GM19468 (cell line): Measurements from ENCODE around the gene S1PR5.
"Not testable (repeated sequence)": the region's sequence is repeated elsewhere in the genome, so short reads cannot be mapped to it uniquely, and the experiment has no call there.

ENCODE experiments used
- ATAC-seq: cut with Tn5 transposase; IDR thresholded peaks from one replicate; pipeline ENCODE4 v1.9.1; 2021; ENCODE audit warnings: mild to moderate bottlenecking, moderate library complexity, moderate number of reproducible peaks; ENCODE audit not compliant: unreplicated experiment; ENCODE audit errors: extremely low read depth

Gene S1PR5

GRCh38 chr19:10546817-10547216 lies 29.6 kb upstream of the S1PR5 start:
- ATAC-seq, result no peak

- ATAC-seq, result no peak
Observed at GRCh38 chr19:10544753-10545251, 27.6 kb upstream of the S1PR5 start.

DNA sequence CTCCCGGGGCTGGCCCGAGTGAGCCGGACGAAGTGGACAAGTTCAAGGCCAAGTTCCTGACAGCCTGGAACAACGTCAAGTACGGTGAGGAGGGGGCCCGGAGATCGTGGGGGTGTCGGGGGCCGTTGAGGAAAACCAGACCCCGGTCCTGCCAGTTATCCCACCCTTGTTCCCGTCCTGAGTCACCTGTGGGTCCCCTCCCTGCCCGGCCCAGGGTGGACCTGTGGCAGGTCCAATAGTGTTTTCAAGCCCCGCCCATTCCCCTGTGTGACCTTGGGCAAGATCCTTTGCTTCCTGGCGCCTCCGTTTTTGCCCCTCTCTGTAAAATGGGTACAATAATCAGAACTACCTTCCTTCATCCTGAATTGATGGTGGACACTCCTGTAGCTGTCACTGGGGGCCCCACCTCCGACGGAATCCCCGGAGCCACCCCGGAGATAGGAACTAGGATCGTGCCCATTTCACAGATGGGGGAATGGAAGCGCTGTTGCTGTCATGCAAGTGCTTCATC lies 27.1 kb upstream of the S1PR5 start:
- ATAC-seq, result no peak

GRCh38 chr19:10543420-10544241 lies 26.4 kb upstream of the S1PR5 start, which contains the start of gene ATG4D:
TSS of gene ATG4D (plus strand) at chr19:10543904. CDS start at chr19:10544091, 187 bp downstream.
- no peak for ATAC-seq

DNA sequence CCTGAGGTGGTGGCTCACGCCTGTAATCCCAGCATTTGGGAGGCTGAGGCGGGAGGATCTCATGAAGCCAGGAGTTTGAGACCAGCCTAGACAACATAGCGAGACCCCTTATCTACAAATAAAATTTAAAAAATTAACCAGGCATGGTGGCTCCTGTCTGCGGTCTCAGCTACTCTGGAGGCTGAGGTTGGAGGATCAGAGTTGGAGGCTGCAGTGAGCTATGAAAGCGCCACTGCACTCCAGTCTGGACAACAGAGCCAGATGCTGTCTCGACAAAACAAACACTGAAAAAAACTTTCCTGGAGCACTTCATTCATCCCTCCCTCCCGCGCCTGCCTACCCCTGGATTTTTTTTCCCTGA lies 25.8 kb upstream of the S1PR5 start:
- ATAC-seq, result no peak

DNA sequence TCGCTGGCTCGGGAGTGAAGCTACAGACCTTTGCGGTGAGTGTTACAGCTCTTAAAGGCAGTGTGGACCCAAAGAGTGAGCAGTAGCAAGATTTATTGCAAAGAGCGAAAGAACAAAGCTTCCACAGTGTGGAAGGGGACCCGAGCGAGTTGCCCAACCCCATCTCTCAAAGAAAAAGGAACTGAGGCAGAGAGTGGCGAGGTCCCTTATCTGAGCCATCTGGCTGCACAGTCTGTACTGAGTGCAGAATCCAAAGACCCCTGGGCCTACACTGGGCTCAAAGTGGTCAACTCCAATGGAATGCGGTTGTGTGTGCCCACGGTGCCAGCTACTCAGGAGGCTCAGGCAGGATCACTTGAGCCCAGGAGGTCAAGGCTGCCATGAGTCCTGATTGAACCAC lies 21.8 kb upstream of the S1PR5 start:
- ATAC-seq, result not testable (repeated sequence)

DNA sequence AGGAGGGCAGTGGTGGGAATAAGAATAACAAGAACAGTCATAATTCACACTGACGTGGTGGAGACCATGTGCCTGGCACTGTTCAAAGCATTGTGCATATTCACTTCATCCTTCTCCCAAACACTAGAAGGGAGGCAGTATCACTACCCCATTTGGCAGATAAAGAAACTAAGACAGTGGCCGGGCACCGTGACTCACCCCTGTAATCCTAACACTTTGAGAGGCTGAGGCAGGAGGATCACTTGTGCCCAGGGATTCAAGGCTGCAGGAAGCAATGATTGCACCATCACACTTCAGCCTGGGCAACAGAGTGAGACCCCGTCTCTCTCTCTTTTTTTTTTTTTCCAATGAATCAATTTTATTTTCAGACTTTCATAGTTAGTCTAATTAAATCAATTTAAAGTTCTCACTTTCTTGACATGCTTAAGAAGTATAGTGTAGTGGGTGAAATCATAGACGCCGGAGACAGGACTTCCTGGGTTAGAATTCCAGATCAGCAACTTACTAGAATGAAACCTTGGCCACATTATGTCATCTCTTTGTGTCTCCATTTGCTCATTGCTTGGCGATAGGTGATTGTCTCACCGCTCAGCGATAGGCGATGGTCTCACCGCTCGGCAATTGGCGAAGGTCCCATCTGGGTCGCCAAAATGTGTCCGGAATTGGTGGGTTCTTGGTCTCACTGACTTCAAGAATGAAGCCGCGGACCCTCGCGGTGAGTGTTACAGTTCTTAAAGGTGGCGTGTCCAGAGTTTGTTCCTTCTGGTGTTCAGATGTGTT lies 21.1 kb upstream of the S1PR5 start:
- no peak for ATAC-seq

DNA sequence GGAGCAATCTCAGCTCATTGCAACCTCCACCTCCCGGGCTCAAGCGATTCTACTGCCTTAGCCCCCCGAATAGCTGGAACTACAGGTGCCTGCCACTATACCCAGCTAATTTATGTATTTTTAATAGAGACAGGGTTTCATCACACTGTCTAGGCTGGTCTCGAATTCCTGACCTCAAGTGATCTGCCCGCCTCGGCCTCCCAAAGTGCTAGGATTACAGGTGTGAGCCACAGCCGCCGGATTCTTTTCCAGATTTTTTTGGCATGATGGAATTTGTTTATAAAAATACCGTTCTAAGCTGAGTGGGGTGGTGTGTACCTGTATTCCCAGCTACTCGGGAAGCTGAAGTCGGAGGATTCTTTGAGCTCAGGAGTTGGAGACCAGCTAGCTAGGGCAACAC lies 20.4 kb upstream of the S1PR5 start:
- no peak for ATAC-seq

DNA sequence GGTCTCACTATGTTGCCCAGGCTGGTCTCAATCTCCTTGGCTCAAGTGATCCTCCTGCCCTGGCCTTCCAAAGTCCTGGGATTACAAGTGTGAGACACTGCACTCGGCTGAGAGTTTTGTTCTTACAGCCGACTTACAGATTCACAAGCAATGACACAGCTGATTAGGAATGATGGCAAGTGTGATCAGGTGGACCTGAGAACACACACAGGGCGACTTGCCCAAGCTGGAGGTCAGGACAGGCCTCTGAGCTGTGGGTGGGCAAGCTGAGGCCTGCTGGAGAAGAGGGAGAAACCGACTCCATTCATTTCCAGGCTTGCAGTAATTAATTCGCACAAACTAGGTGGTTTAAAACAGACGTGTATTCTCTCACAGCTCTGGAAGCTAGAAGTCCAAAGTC lies 18.4 kb upstream of the S1PR5 start:
- no peak for ATAC-seq

GRCh38 chr19:10533646-10534386 lies 16.6 kb upstream of the S1PR5 start:
- ATAC-seq, result no peak

- ATAC-seq, result no peak
Observed at GRCh38 chr19:10532457-10532856, 15.2 kb upstream of the S1PR5 start.

DNA sequence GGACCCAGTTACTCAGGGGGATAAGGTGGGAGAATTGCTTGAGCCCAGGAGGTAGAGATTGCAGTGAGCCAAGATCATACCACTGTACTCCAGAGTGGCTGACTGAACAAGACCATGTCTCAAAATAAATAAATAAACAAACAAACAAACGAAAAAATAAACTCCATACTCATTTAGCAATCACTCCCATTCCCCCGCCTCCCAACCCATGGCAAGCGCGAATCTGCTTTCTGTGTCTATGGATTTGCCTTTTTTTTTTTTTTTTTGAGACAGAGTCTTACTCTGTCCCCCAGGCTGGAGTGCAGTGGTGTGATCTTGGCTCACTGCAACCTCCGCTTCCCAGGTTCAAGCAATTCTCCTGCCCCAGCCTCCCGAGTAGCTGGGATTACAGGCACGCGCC lies 9.6 kb upstream of the S1PR5 start:
- not testable (repeated sequence) for ATAC-seq

DNA sequence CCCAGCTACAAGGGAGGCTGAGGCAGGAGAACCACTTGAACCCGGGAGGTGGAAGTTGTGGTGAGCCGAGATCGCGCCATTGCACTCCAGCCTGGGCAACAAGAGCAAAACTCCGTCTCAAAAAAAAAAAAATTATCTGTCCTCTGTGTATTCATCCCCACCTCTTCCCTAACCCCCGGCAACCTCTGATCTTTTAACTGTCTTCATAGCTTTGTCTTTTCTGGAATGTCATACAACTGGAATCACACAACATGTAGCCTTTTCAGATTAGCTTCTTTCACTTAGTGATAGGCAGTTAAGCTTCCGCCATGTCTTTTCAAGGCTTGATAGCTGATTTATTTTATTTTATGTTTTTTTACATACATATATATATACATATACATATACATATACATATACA lies 8.4 kb upstream of the S1PR5 start:
- ATAC-seq, result no peak

DNA sequence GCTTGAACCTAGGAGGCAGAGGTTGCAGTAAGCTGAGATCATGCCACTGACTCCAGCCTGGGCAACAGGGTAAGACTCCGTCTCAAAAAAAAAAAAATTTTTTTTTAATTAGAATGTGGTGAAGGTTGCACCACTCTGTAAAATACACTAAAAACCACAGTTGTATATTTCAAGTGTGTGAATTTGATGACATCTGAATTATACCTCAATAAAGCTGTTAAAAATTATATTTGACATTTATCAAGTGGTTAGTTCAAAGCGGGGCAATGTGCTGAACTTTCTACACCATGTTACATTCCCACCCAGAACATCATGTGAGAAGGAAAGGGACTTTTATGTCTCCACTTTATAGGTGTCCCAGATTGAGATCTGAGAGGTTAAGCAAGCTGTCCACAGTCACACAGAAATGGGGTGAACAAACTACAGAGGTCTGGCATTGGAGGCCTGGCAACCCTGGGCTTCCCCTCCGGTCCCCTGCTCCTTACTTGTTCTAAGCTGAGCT lies 5.9 kb upstream of the S1PR5 start:
- ATAC-seq, result no peak

GRCh38 chr19:10521461-10522171 lies 4.4 kb upstream of the S1PR5 start:
- no peak for ATAC-seq

DNA sequence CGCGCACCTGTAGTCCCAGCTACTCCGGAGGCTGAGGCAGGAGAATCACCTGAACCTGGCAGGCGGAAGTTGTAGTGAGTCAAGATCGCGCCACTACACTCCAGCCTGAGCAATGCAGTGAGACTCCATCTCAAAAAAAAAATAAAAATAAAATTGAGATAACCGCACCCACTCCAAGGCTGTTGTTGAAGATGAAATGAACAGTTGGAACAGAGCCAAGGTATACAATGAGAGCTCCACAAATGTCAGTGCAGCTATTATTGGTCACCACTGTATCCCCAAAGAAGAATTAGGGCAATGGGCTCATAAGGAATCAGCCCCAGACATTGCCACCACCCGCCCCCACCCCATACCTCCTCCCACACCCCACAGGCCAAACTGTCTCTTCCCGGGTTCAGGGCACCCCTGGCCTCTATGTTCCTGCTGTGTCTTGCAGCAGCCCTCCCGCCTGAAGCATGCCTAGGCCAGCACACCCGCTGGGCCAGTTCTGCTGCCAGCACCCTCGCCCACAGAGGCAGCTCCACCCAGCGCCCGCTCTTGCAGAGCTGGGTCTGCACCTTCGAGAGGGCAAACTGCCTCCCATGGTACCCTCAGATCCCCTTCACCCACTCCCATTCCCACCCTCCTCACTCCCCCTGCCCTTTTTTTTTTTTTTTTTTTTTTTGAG lies 3.5 kb upstream of the S1PR5 start:
- no peak for ATAC-seq

DNA sequence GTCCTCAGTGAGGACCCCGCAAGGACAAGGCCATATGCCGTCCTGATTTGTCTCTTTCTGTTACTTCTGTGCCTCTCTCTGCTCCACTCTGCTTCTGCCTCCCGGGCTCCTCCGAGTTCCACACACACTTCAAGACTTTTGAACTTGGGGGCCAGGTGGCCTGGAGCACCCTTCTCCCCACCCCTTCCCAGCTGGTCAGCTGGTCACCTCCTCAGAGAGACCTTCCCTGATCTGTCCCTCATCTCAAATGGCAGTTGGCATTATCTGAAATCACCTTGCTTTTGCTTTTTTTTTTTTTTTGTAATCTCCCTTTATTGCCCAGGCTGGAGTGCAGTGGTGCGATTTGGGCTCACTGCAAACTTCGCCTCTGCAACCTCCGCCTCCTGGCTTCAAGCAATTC lies 2.2 kb upstream of the S1PR5 start:
- no peak for ATAC-seq

- no peak for ATAC-seq
Observed at GRCh38 chr19:10518444-10519361, 1.5 kb upstream of the S1PR5 start.
